Fibroblast of lung (primary cell): ENCODE data around the gene PDE1A.

Experiments
- EZH2 ChIP-seq: IDR thresholded peaks from 2 replicates; pipeline ENCODE4 v1.5.1; 2012; ENCODE audit warnings: low read length, control low read depth, mild to moderate bottlenecking; ENCODE audit errors: missing control alignments
- TF ChIP-seq, protein P1 (sequence below), 2 donors: IDR thresholded peaks in 1 of 2; conservative IDR thresholded peaks in 1 of 2; 1 replicate in 1 of 2; 2 replicates in 1 of 2; pipeline ENCODE4 v1.5.1; 2011 to 2012; ENCODE audit warnings: low read length in 2 of 2, control low read depth in 1 of 2, inconsistent platforms in 1 of 2, low read depth in 1 of 2, mild to moderate bottlenecking in 1 of 2

DNA sequence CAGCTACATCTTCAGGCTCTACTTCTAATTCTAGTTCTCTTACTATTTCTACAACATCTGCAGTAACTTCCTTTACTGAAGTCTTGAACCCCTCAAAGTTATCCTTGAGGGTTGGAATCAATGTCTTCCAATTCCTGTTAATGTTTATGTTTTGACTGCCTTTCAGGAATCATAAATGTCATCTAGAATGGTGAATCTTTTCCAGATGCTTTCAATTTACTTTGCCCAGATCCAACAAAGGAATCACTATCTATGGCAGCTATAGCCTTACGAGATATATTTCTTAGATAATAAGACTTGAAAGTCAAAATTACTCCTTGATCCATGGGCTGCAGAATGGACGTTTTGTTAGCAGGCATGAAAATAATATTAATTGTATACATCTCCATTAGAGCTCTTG, 123.9 kb downstream of the PDE1A start:
- TF ChIP-seq, protein P1, sequence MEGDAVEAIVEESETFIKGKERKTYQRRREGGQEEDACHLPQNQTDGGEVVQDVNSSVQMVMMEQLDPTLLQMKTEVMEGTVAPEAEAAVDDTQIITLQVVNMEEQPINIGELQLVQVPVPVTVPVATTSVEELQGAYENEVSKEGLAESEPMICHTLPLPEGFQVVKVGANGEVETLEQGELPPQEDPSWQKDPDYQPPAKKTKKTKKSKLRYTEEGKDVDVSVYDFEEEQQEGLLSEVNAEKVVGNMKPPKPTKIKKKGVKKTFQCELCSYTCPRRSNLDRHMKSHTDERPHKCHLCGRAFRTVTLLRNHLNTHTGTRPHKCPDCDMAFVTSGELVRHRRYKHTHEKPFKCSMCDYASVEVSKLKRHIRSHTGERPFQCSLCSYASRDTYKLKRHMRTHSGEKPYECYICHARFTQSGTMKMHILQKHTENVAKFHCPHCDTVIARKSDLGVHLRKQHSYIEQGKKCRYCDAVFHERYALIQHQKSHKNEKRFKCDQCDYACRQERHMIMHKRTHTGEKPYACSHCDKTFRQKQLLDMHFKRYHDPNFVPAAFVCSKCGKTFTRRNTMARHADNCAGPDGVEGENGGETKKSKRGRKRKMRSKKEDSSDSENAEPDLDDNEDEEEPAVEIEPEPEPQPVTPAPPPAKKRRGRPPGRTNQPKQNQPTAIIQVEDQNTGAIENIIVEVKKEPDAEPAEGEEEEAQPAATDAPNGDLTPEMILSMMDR (conservative IDR thresholded peaks at IDR 0.05 in 1 of 2, IDR thresholded peaks at IDR 0.05 in 1 of 2; ENCODE audit: low read depth in 1 of 2, low read length in 2 of 2) = no peak
- no peak for TF ChIP-seq EZH2
